H1 (cell line): ENCODE results near the gene SP7. TPM values are rescaled to one million over a fixed set of nuclear protein-coding genes. Genes with fewer than 3 reads are reported as not detected.

Source experiments
- BACH1 ChIP-seq: IDR thresholded peaks from 2 replicates; pipeline ENCODE4 v1.6.1; 2012; ENCODE audit warnings: low read length, improper control_type of control experiment
- EGR1 ChIP-seq: IDR thresholded peaks from 2 replicates; pipeline ENCODE4 v1.6.1; 2011; ENCODE audit warnings: low read depth, low read length, borderline replicate concordance
- NRF1 ChIP-seq: IDR thresholded peaks from 2 replicates; pipeline ENCODE4 v1.6.1; 2011; ENCODE audit warnings: mild to moderate bottlenecking, low read depth, low read length, improper control_type of control experiment
- TCF12 ChIP-seq: IDR thresholded peaks from 2 replicates; pipeline ENCODE4 v1.6.1; 2011; ENCODE audit warnings: low read depth, mild to moderate bottlenecking, low read length
- polyA plus RNA-seq, 7 experiments: library from polyadenylated mRNA; depleted of rRNA in 3 of 7; stranded (reverse) in 5 of 7; unstranded in 2 of 7; fragments of >200 nt in 5 of 7; fragments of 200-250 nt in 2 of 7; gene quantifications; 1 replicate in 5 of 7; 2 replicates in 1 of 7; 4 replicates in 1 of 7; pipeline versions ENCODE4 v1.2.1 to v1.2.3, GENCODE V29; 2011 to 2013; ENCODE audit warnings: missing spikeins in 2 of 7, mixed read lengths in 2 of 7
- total RNA-seq: library from RNA; stranded (reverse); fragmentation: NEBNext Ultra II Directional; extraction: Animal tissue kit (Norgen Biotek cat#: 25700); gene quantifications from 2 replicates; pipeline ENCODE4 v1.2.1, GENCODE V29; 2021

Gene SP7
- total and polyA plus RNA-seq, 2 of the 8 experiments (the other 6 are each of a cell fraction or from before 2014, with no cell fraction given): 0.12 to 0.13 TPM

GRCh38 chr12:53340398-53340797, 4.2 kb upstream of the SP7 start (continued):
- TF ChIP-seq EGR1 (no peak), BACH1 (no peak), TCF12 (no peak), NRF1 (no peak)
